Esophagus squamous epithelium (tissue), 4 donors: ENCODE data around the gene ABTB1.

Experiments
- CTCF ChIP-seq, 6 experiments: fragments of 450-650 bp in 4 of 6; fragments of 200-600 bp in 2 of 6; sonication (generic) in 2 of 6; IDR thresholded peaks; one replicate each; pipeline ENCODE4 v1.5.1; 2016 to 2019; ENCODE audit warnings: antibody characterized with exemption in 6 of 6, mild to moderate bottlenecking in 4 of 6, moderate library complexity in 4 of 6
- POLR2A ChIP-seq, 4 donors: fragments of 450-650 bp; IDR thresholded peaks; one replicate each; pipeline ENCODE4 v1.6.1; 2017; ENCODE audit warnings: antibody characterized with exemption in 4 of 4, mild to moderate bottlenecking in 4 of 4, moderate library complexity in 3 of 4

GRCh38 chr3:127665586-127665985 lies 7.2 kb upstream of the ABTB1 start:
- TF ChIP-seq CTCF (IDR thresholded peaks at IDR 0.05) (no peak), POLR2A (IDR thresholded peaks at IDR 0.05) (no peak)
